ENCODE results near the gene NKAIN2. TPM values are rescaled to one million over a fixed set of nuclear protein-coding genes. Genes with fewer than 3 reads are reported as not detected.

NKAIN2 gene
- total and polyA plus RNA-seq, 2 donors (not counting 3 experiments of a cell fraction or from before 2014, with no cell fraction given): 0.03 TPM; not detected in 1

GRCh38 chr6:124577734-124578281 is 774.1 kb downstream of the NKAIN2 start:
- no peak overlapping the region for H2AFZ ChIP-seq (ENCODE audit: low read depth, low read length)
- dilution Hi-C loops (cut with MboI; ENCODE audit: extremely low pct_ligation_motif_present, low sequenced_read_pairs): no loop called here
- no peak overlapping the region for H3K4me3 ChIP-seq (replicated peaks in 1 of 3; ENCODE audit: insufficient read depth in 1 of 3, low read depth in 1 of 3, low read length in 3 of 3)
- POLR2A ChIA-PET: no interaction called here
- H3K9me1 ChIP-seq (replicated peaks; ENCODE audit: control insufficient read depth, extremely low read depth, insufficient read depth, low read length): no peaks in the 10 kb centered on the region
- no peak overlapping the region for H3K4me2 ChIP-seq (ENCODE audit: insufficient read depth, low read length)
- no peaks in the 10 kb centered on the region for H3K79me2 ChIP-seq (ENCODE audit: control insufficient read depth, insufficient read depth, low read length)
- TF ChIP-seq, protein P1, sequence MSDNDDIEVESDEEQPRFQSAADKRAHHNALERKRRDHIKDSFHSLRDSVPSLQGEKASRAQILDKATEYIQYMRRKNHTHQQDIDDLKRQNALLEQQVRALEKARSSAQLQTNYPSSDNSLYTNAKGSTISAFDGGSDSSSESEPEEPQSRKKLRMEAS (IDR thresholded peaks at IDR 0.05; ENCODE audit: insufficient read depth, insufficient read length): no peak
- TF ChIP-seq POLR2AphosphoS5 (IDR thresholded peaks at IDR 0.05; ENCODE audit: insufficient read depth, low read depth, low read length) (no peak), EZH2 (IDR thresholded peaks at IDR 0.05; ENCODE audit: borderline replicate concordance, low read depth, low read length, severe bottlenecking) (no peak), FOS (IDR thresholded peaks at IDR 0.05; ENCODE audit: borderline replicate concordance, insufficient read depth, low read length) (no peak), GATA2 (IDR thresholded peaks at IDR 0.05; ENCODE audit: insufficient read depth, insufficient read length, low read depth, low read length) (no peak)
- CTCF ChIA-PET: no interaction called here
- no TSS peak for BruUV-seq (replicated peaks)
- H3K36me3 ChIP-seq (ENCODE audit: control insufficient read depth in 2 of 2, extremely low read depth in 1 of 2, insufficient read depth in 2 of 2, low read length in 2 of 2): no peaks in the 10 kb centered on the region
- DNase-seq (ENCODE audit: low read depth, low spot score) (no peak), FAIRE-seq (no peak)
- H3K9me3 ChIP-seq (replicated peaks; ENCODE audit: control insufficient read depth, insufficient read depth, low read length): no peaks in the 10 kb centered on the region
- intact Hi-C loops (cut with micrococcal nuclease): no loop called here
- H3K9ac ChIP-seq (replicated peaks; ENCODE audit: extremely low read depth, insufficient read depth, low read length): no peak overlapping the region
- H3K27ac ChIP-seq (ENCODE audit: insufficient read depth, low read depth, low read length): no peak overlapping the region
- H4K20me1 ChIP-seq (replicated peaks; ENCODE audit: control insufficient read depth, extremely low read depth, insufficient read depth, low read length): no peaks in the 10 kb centered on the region
- H3K4me1 ChIP-seq (ENCODE audit: control insufficient read depth, extremely low read depth, insufficient read depth, low read length): no peaks in the 10 kb centered on the region
- no peaks in the 10 kb centered on the region for H3K27me3 ChIP-seq (ENCODE audit: control insufficient read depth in 2 of 2, insufficient read depth in 2 of 2, low read length in 2 of 2)

DNA sequence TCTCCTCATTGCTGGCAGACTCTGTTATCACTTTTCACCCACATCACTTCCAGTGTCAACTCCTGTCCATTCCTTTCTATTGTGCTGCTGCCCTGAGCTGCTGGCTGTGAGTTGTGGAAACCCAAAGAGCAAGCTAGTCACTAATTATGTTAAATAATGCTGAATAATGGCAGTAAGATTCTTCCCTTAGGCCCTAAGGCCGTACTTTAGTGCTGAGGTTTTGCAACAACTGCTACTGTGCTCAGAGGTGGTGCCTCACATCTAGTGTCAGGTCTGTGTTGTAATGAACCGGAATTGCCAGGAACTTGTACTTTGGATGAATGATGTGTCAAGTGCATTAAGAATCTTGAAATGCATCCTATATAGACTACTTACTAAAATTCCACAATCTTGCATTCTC is 786.3 kb downstream of the NKAIN2 start:
- CTCF ChIA-PET: no interaction called here
- POLR2A ChIA-PET: no interaction called here

More for the DNA sequence above, 786.3 kb downstream of the NKAIN2 start:
- H3K9ac ChIP-seq (replicated peaks; ENCODE audit: extremely low read depth, insufficient read depth, low read length): no peak overlapping the region
- H3K9me1 ChIP-seq (replicated peaks; ENCODE audit: control insufficient read depth, extremely low read depth, insufficient read depth, low read length): no peaks in the 10 kb centered on the region
- TF ChIP-seq, protein P2, sequence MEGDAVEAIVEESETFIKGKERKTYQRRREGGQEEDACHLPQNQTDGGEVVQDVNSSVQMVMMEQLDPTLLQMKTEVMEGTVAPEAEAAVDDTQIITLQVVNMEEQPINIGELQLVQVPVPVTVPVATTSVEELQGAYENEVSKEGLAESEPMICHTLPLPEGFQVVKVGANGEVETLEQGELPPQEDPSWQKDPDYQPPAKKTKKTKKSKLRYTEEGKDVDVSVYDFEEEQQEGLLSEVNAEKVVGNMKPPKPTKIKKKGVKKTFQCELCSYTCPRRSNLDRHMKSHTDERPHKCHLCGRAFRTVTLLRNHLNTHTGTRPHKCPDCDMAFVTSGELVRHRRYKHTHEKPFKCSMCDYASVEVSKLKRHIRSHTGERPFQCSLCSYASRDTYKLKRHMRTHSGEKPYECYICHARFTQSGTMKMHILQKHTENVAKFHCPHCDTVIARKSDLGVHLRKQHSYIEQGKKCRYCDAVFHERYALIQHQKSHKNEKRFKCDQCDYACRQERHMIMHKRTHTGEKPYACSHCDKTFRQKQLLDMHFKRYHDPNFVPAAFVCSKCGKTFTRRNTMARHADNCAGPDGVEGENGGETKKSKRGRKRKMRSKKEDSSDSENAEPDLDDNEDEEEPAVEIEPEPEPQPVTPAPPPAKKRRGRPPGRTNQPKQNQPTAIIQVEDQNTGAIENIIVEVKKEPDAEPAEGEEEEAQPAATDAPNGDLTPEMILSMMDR (IDR thresholded peaks at IDR 0.05; ENCODE audit: extremely low read depth in 1 of 2, insufficient read depth in 1 of 2, low read depth in 1 of 2, low read length in 2 of 2): no peak
- TF ChIP-seq POLR2A (IDR thresholded peaks at IDR 0.05; ENCODE audit: low read depth, low read length) (no peak), GATA2 (IDR thresholded peaks at IDR 0.05; ENCODE audit: insufficient read depth, insufficient read length, low read depth, low read length) (no peak), FOS (IDR thresholded peaks at IDR 0.05; ENCODE audit: borderline replicate concordance, insufficient read depth, low read length) (no peak), JUN (IDR thresholded peaks at IDR 0.05; ENCODE audit: borderline replicate concordance, insufficient read depth, insufficient read length, low read depth) (no peak), EZH2 (IDR thresholded peaks at IDR 0.05; ENCODE audit: borderline replicate concordance, low read depth, low read length, severe bottlenecking) (no peak), POLR2AphosphoS5 (IDR thresholded peaks at IDR 0.05; ENCODE audit: insufficient read depth, low read depth, low read length) (no peak), MYC (IDR thresholded peaks at IDR 0.05; ENCODE audit: low read depth, low read length) (no peak)
- TF ChIP-seq, protein P1 (IDR thresholded peaks at IDR 0.05; ENCODE audit: insufficient read depth, insufficient read length): no peak
- no peak overlapping the region for H3K27ac ChIP-seq (ENCODE audit: insufficient read depth, low read depth, low read length)
- no peaks in the 10 kb centered on the region for H3K27me3 ChIP-seq (ENCODE audit: control insufficient read depth in 2 of 2, insufficient read depth in 2 of 2, low read length in 2 of 2)
- intact Hi-C loops (cut with micrococcal nuclease) (no loop called here), dilution Hi-C loops (cut with MboI; ENCODE audit: extremely low pct_ligation_motif_present, low sequenced_read_pairs) (no loop called here)
- H3K36me3 ChIP-seq (ENCODE audit: control insufficient read depth in 2 of 2, extremely low read depth in 1 of 2, insufficient read depth in 2 of 2, low read length in 2 of 2): no peaks in the 10 kb centered on the region
- no peaks in the 10 kb centered on the region for H3K79me2 ChIP-seq (ENCODE audit: control insufficient read depth, insufficient read depth, low read length)
- no peak overlapping the region for H3K4me3 ChIP-seq (replicated peaks in 1 of 3; ENCODE audit: insufficient read depth in 1 of 3, low read depth in 1 of 3, low read length in 3 of 3)
- FAIRE-seq (no peak), DNase-seq (ENCODE audit: low read depth, low spot score) (no peak)
- no peak overlapping the region for H2AFZ ChIP-seq (ENCODE audit: low read depth, low read length)
- no peaks in the 10 kb centered on the region for H3K9me3 ChIP-seq (replicated peaks; ENCODE audit: control insufficient read depth, insufficient read depth, low read length)
- H3K4me2 ChIP-seq (ENCODE audit: insufficient read depth, low read length): no peak overlapping the region
- no TSS peak for BruUV-seq (replicated peaks)
- H3K4me1 ChIP-seq (ENCODE audit: control insufficient read depth, extremely low read depth, insufficient read depth, low read length): no peaks in the 10 kb centered on the region
- no peaks in the 10 kb centered on the region for H4K20me1 ChIP-seq (replicated peaks; ENCODE audit: control insufficient read depth, extremely low read depth, insufficient read depth, low read length)
